Testis (tissue), 3 donors: Measurements from ENCODE around the gene CARD19. TPM values are rescaled to one million over a fixed set of nuclear protein-coding genes. Genes with fewer than 3 reads are reported as not detected.
"Not testable (repeated sequence)": the region's sequence is repeated elsewhere in the genome, so short reads cannot be mapped to it uniquely, and the experiment has no call there.

Experiments used
- DNase-seq: peaks from one replicate; pipeline ENCODE4 v3.0.0-alpha.2; 2019
- H3K27ac ChIP-seq, 2 donors: fragments of 200-600 bp; sonication (generic); one replicate each; pipeline ENCODE4 v1.5.1; 2019
- H3K27me3 ChIP-seq: fragments of 200-600 bp; sonication (generic); one replicate; pipeline ENCODE4 v1.5.1; 2019
- H3K36me3 ChIP-seq: fragments of 200-600 bp; sonication (generic); one replicate; pipeline ENCODE4 v1.5.1; 2017; ENCODE audit warnings: low read depth; ENCODE audit errors: missing control alignments
- H3K4me1 ChIP-seq: fragments of 200-600 bp; sonication (generic); one replicate; pipeline ENCODE4 v1.5.1; 2019
- H3K4me3 ChIP-seq, 2 donors: fragments of 200-600 bp; sonication (generic); one replicate each; pipeline ENCODE4 v1.5.1; 2017 to 2019
- H3K9me3 ChIP-seq: fragments of 200-600 bp; sonication (generic); one replicate; pipeline ENCODE4 v1.5.1; 2017
- CTCF ChIP-seq, 3 experiments: fragments of 450-650 bp in 2 of 3; fragments of 200-600 bp in 1 of 3; sonication (generic) in 1 of 3; IDR thresholded peaks; one replicate each; pipeline ENCODE4 v1.5.1; 2016 to 2019; ENCODE audit warnings: antibody characterized with exemption in 3 of 3, mild to moderate bottlenecking in 2 of 3, moderate library complexity in 1 of 3
- POLR2A ChIP-seq: fragments of 450-650 bp; IDR thresholded peaks from one replicate; pipeline ENCODE4 v1.6.1; 2017; ENCODE audit warnings: antibody characterized with exemption, mild to moderate bottlenecking, moderate library complexity
- WGBS, 2 donors: methylation state at CpG; one replicate each; pipeline ENCODE4 v1.1.5; 2018; 5-methylcytosine and 5-hydroxymethylcytosine counted together
- intact Hi-C: fragments of 100-400 bp; cut with DNase I; formaldehyde crosslinking; loops from one replicate; pipeline ENCODE4 v1.15.1; 2023; ENCODE audit warnings: low total_unique reads
- polyA plus RNA-seq: library from polyadenylated mRNA; stranded (reverse); fragments of 350-450 nt; fragmentation: Illumina TruSeq; extraction: RNeasy Lipid Tissue Mini Kit (QIAGEN cat#74804); gene quantifications from one replicate; pipeline ENCODE4 v1.2.3, GENCODE V29; 2014; ENCODE audit warnings: low read depth, low replicate concordance; ENCODE audit not compliant: insufficient read depth
- total RNA-seq, 2 donors: library from RNA; depleted of rRNA; stranded (reverse); fragments of >200 nt; gene quantifications; one replicate each; pipeline ENCODE4 v1.2.3, GENCODE V29; 2016

Gene CARD19
- total and polyA plus RNA-seq, 3 donors from 2014 or later = 99.4 to 147 (median 138) TPM

GRCh38 chr9:93098236-93098946 lies 2.4 kb downstream of the CARD19 start:
- DNase-seq = peak; percentile 79
- intact Hi-C loops = no loop called here
- Histone ChIP-seq H3K27me3 (no peaks in the 10 kb centered on the region), H3K9me3 (no peaks in the 10 kb centered on the region), H3K4me1 (peaks cover 44% of the 10 kb centered on the region), H3K36me3 (no peaks in the 10 kb centered on the region), H3K4me3 (no peak overlapping the region), H3K27ac (peak overlapping the region; percentile 94)
- 28 to 44% methylated on average over 15 of the region's 15 CpGs for WGBS, 2 donors
- TF ChIP-seq POLR2A (no peak), CTCF (IDR thresholded peaks at IDR 0.05) (no peak)

- Histone ChIP-seq H3K9me3 (no peaks in the 10 kb centered on the region), H3K27me3 (no peaks in the 10 kb centered on the region), H3K4me3 (no peak overlapping the region), H3K36me3 (no peaks in the 10 kb centered on the region), H3K4me1 (peaks cover 31% of the 10 kb centered on the region), H3K27ac (peak overlapping the region in 1 of 2 donors; percentile 3)
- intact Hi-C loops = no loop called here
- 83 to 86% methylated on average over 4 to 16 of the region's 16 CpGs for WGBS, 2 donors
- DNase-seq = no peak
- TF ChIP-seq POLR2A (no peak), CTCF (IDR thresholded peaks at IDR 0.05) (no peak)
These were observed 3.7 kb downstream of the CARD19 start for GRCh38 chr9:93099551-93100275.

GRCh38 chr9:93100276-93100636 lies 4.2 kb downstream of the CARD19 start:
- intact Hi-C loops = no loop called here
- 95 to 96% methylated on average over 8 of the region's 8 CpGs for WGBS, 2 donors
- Histone ChIP-seq H3K36me3 (no peaks in the 10 kb centered on the region), H3K4me1 (peaks cover 26% of the 10 kb centered on the region), H3K27ac (no peak overlapping the region), H3K9me3 (no peaks in the 10 kb centered on the region), H3K27me3 (no peaks in the 10 kb centered on the region), H3K4me3 (no peak overlapping the region)
- TF ChIP-seq POLR2A (no peak), CTCF (IDR thresholded peaks at IDR 0.05) (no peak)
- no peak for DNase-seq

GRCh38 chr9:93101086-93101485 lies 5.1 kb downstream of the CARD19 start:
- 96% methylated on average over 11 of the region's 11 CpGs for WGBS, 2 donors
- H3K27ac ChIP-seq, H3K9me3 ChIP-seq, H3K4me3 ChIP-seq, H3K36me3 ChIP-seq, intact Hi-C loops, H3K27me3 ChIP-seq, DNase-seq: not testable (repeated sequence)
- peaks cover 26% of the 10 kb centered on the region for H3K4me1 ChIP-seq

GRCh38 chr9:93105620-93106019 lies 9.6 kb downstream of the CARD19 start:
- WGBS, 2 donors = 76 to 79% methylated on average over 1 of the region's 1 CpG
- Histone ChIP-seq H3K36me3 (no peaks in the 10 kb centered on the region), H3K9me3 (no peaks in the 10 kb centered on the region), H3K4me3 (no peak overlapping the region), H3K27me3 (no peaks in the 10 kb centered on the region), H3K4me1 (no peaks in the 10 kb centered on the region), H3K27ac (no peak overlapping the region)
- TF ChIP-seq POLR2A = no peak
- TF ChIP-seq CTCF (IDR thresholded peaks at IDR 0.05) = no peak
- DNase-seq = no peak
- intact Hi-C loops = no loop called here
